ENCODE results near the gene CEP131. TPM values are rescaled to one million over a fixed set of nuclear protein-coding genes. Genes with fewer than 3 reads are reported as not detected.

Gene CEP131
- polyA plus RNA-seq, 2 of the 4 experiments (the other 2 are of a cell fraction) = 3.3 to 11.5 TPM

- ATAC-seq (no peak), DNase-seq (ENCODE audit: low read depth in 1 of 2, low spot score in 1 of 2) (no peak), FAIRE-seq (no peak)
- CTCF ChIA-PET = interaction anchor here (1.5 to 2.1 kb wide), 4 partner anchors 8 to 70 kb away, joined by 3 to 10 read pairs (median 5); no protein-coding TSS in a partner anchor
- Histone ChIP-seq H3K4me3 (no peak overlapping the region), H3K9me3 (peaks cover 3% of the 10 kb centered on the region; the same call in 1 of the 3 replicates), H3K4me1 (no peaks in the 10 kb centered on the region), H3K27ac (no peak overlapping the region), H3K4me2 (no peak overlapping the region)
- WGBS (ENCODE audit: missing lambda C conversion rate) = 77% methylated on average over 8 of the region's 8 CpGs
- POLR2A ChIA-PET = no interaction called here
- TF ChIP-seq TFCP2L1 (CRISPR knock-in tag; IDR thresholded peaks at IDR 0.05) = no peak
- no peak for TF ChIP-seq HOXA7 (CRISPR knock-in tag; IDR thresholded peaks at IDR 0.05)
- TF ChIP-seq HOXB5 (CRISPR knock-in tag; IDR thresholded peaks at IDR 0.05) = no peak
Observed at GRCh38 chr17:81171941-81172340, 50.8 kb downstream of the CEP131 start.

DNA sequence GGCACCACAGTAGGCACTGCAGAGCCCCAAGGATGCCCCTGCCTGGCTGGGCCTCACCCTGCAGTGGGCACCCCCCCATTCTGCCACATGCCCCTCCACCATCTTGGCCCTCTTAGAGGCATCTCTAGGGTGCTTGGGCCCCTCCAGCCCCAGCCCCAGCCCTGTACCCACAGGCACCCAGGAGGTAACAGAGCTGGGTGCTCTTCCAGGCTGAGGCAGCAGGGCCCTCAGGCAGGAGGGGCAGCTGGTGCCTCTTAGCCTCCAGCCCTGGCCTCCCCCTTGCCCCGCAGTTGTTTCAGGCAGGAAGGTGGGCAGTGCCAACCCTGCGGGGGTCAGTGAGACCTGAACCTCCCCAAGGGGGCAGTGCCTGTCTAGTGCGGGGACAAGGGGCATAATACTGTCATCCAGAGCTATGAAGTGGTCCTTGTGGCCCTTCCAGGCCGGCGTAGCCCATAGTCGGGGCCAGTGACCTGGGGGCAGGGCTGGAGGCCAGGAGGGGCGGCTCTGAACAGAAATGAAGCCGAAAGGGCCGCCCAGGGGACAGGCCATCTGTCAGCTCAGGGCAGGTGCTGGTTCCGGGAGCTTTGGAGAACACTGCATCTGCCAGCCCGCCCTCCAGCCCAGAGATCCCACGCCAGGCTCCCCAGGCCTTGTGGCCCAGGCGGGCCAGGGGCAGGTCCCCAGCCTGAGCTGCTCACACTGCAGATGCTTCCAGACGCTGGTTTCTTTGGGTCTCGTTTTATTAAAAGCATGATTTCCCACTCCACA is 51.9 kb downstream of the CEP131 start:
- no peak for DNase-seq (ENCODE audit: low read depth in 1 of 2, low spot score in 1 of 2)
- TF ChIP-seq NR3C1 (IDR thresholded peaks at IDR 0.05) (no peak), ESRRA (IDR thresholded peaks at IDR 0.05; ENCODE audit: borderline replicate concordance, low read length) (no peak), RNF2 (IDR thresholded peaks at IDR 0.05; ENCODE audit: borderline replicate concordance, low read depth) (no peak), KDM1A (IDR thresholded peaks at IDR 0.05; ENCODE audit: low read depth) (no peak), TFCP2L1 (CRISPR knock-in tag; IDR thresholded peaks at IDR 0.05) (no peak), ATOH8 (CRISPR knock-in tag; IDR thresholded peaks at IDR 0.05; ENCODE audit: low read depth) (no peak), EHF (CRISPR knock-in tag; IDR thresholded peaks at IDR 0.05) (no peak), MAX (IDR thresholded peaks at IDR 0.05) (no peak), POLR2AphosphoS2 (conservative IDR thresholded peaks at IDR 0.05; ENCODE audit: low read length) (no peak), ZNF302 (CRISPR knock-in tag; IDR thresholded peaks at IDR 0.05) (no peak), TP53 (CRISPR knock-in tag; IDR thresholded peaks at IDR 0.05) (no peak), RAD21 (conservative IDR thresholded peaks at IDR 0.05 in 1 of 2, IDR thresholded peaks at IDR 0.05 in 1 of 2) (no peak), JUN (IDR thresholded peaks at IDR 0.05) (no peak), POLR2A (IDR thresholded peaks at IDR 0.05; ENCODE audit: low read length) (no peak), CBX2 (IDR thresholded peaks at IDR 0.05; ENCODE audit: borderline replicate concordance, low read depth) (no peak)
- TF ChIP-seq, protein P1, sequence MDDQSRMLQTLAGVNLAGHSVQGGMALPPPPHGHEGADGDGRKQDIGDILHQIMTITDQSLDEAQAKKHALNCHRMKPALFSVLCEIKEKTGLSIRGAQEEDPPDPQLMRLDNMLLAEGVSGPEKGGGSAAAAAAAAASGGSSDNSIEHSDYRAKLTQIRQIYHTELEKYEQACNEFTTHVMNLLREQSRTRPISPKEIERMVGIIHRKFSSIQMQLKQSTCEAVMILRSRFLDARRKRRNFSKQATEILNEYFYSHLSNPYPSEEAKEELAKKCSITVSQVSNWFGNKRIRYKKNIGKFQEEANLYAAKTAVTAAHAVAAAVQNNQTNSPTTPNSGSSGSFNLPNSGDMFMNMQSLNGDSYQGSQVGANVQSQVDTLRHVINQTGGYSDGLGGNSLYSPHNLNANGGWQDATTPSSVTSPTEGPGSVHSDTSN (IDR thresholded peaks at IDR 0.05) = no peak
- Histone ChIP-seq H3K27ac (no peak overlapping the region), H3K9me3 (peaks cover 3% of the 10 kb centered on the region; the same call in 1 of the 3 replicates), H3K4me2 (no peak overlapping the region), H3K4me1 (no peaks in the 10 kb centered on the region), H3K4me3 (no peak overlapping the region)
- POLR2A ChIA-PET = no interaction called here
- CTCF ChIA-PET = interaction anchor here (0.9 to 4.2 kb wide), 6 partner anchors 9 to 73 kb away, joined by 3 to 22 read pairs (median 6); no protein-coding TSS in a partner anchor
- ATAC-seq = no peak
- 86% methylated on average over 15 of the region's 15 CpGs for whole genome bisulfite sequencing (ENCODE audit: missing lambda C conversion rate)
- FAIRE-seq = no peak

GRCh38 chr17:81169870-81170309 is 52.9 kb downstream of the CEP131 start:
- 87% methylated on average over 3 of the region's 3 CpGs for WGBS (ENCODE audit: missing lambda C conversion rate)
- no peak for DNase-seq (ENCODE audit: low read depth in 1 of 2, low spot score in 1 of 2)
- TF ChIP-seq NPAS2 (CRISPR knock-in tag; IDR thresholded peaks at IDR 0.05; ENCODE audit: borderline replicate concordance) (no peak), POLR2AphosphoS2 (conservative IDR thresholded peaks at IDR 0.05; ENCODE audit: low read length) (no peak), JUNB (IDR thresholded peaks at IDR 0.05) (no peak), CHD4 (IDR thresholded peaks at IDR 0.05; ENCODE audit: borderline replicate concordance) (no peak), BCL3 (IDR thresholded peaks at IDR 0.05) (no peak), RAD21 (conservative IDR thresholded peaks at IDR 0.05 in 1 of 2, IDR thresholded peaks at IDR 0.05 in 1 of 2) (no peak), FOSB (CRISPR knock-in tag; IDR thresholded peaks at IDR 0.05) (no peak), MAZ (IDR thresholded peaks at IDR 0.05; ENCODE audit: borderline replicate concordance, low read depth, low read length) (no peak), E2F6 (IDR thresholded peaks at IDR 0.05; ENCODE audit: borderline replicate concordance, low read depth) (no peak), HOXA7 (CRISPR knock-in tag; IDR thresholded peaks at IDR 0.05) (no peak)
- TF ChIP-seq, protein P1 (IDR thresholded peaks at IDR 0.05) = no peak
- ChIA-PET CTCF (interaction anchor here (1.8 to 4.2 kb wide), 3 partner anchors 10 to 31 kb away, joined by 6 to 22 read pairs (median 10); no protein-coding TSS in a partner anchor), POLR2A (no interaction called here)
- FAIRE-seq = no peak
- peaks cover 6% of the 10 kb centered on the region; the same call in 2 of the 3 replicates for H3K4me1 ChIP-seq
- no peak overlapping the region for H3K27ac ChIP-seq
- no peak overlapping the region for H3K4me2 ChIP-seq
- no peak for ATAC-seq
- no peaks in the 10 kb centered on the region for H3K9me3 ChIP-seq
- H3K4me3 ChIP-seq = no peak overlapping the region

Measured in A549 (cell line).